ENCODE results near the gene CRIP2. TPM values are rescaled to one million over a fixed set of nuclear protein-coding genes. Genes with fewer than 3 reads are reported as not detected.
A peak's percentile ranks its signal among the peaks of the same experiment; 100 is the strongest.

Gene CRIP2
- total and polyA plus RNA-seq, 10 of the 15 experiments (the other 5 are each of a cell fraction or from before 2014, with no cell fraction given) = 0.04 to 0.62 (median 0.37) TPM; not detected in 5

DNA sequence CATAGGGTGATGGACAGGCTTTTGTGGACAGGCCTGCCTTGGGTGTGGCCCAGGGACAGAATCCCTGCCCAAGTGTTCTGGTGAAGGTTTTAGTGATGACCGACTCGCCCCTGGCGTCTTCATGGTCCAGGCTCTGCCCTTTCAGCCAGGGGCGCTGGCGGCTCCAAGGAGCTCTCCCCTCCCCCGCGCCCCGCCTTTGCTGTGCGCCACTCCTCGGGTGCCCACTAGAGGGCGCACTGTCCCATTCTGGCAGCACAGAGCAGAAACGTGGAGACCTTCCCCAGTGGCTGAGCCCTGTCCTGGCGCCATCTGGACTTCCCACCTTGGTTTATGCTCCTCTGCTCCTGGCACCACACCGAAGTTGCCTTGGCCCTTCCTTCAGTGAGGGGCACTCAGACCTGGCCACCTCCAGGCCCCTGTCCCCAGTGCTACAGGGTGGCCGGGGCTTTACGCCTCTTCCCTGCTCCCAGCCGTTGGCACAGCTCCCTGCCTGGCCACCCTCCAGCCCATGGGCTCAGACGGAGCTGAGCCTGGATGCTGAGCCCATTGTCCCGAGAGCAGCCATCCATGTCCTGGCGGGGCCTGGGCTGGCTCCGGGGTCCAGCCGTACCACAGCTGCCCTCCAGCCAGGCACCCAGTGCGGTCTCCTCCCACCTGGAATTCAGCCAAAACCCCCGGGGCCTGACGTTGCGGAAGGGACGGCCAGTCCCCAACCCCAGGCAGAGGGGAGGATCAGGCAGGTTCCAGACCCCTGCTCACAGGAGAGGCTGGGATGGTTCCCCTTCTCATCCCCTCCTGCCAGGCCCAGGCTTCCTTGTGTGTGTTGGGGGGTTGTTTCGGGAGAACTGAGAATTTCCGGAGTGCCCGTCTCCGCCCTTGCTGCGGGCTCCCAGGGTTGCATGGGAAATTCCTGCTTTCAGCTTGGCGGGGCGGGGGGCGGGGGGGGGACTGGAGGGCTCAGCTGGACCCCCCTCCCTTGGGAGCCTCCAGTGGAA is 6.5 kb downstream of the CRIP2 start (continued):
- TF ChIP-seq, protein P1, sequence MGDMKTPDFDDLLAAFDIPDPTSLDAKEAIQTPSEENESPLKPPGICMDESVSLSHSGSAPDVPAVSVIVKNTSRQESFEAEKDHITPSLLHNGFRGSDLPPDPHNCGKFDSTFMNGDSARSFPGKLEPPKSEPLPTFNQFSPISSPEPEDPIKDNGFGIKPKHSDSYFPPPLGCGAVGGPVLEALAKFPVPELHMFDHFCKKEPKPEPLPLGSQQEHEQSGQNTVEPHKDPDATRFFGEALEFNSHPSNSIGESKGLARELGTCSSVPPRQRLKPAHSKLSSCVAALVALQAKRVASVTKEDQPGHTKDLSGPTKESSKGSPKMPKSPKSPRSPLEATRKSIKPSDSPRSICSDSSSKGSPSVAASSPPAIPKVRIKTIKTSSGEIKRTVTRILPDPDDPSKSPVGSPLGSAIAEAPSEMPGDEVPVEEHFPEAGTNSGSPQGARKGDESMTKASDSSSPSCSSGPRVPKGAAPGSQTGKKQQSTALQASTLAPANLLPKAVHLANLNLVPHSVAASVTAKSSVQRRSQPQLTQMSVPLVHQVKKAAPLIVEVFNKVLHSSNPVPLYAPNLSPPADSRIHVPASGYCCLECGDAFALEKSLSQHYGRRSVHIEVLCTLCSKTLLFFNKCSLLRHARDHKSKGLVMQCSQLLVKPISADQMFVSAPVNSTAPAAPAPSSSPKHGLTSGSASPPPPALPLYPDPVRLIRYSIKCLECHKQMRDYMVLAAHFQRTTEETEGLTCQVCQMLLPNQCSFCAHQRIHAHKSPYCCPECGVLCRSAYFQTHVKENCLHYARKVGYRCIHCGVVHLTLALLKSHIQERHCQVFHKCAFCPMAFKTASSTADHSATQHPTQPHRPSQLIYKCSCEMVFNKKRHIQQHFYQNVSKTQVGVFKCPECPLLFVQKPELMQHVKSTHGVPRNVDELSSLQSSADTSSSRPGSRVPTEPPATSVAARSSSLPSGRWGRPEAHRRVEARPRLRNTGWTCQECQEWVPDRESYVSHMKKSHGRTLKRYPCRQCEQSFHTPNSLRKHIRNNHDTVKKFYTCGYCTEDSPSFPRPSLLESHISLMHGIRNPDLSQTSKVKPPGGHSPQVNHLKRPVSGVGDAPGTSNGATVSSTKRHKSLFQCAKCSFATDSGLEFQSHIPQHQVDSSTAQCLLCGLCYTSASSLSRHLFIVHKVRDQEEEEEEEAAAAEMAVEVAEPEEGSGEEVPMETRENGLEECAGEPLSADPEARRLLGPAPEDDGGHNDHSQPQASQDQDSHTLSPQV (IDR thresholded peaks at IDR 0.05) = peak; percentile 56; the same call in 1 of the 2 replicates
- TF ChIP-seq, protein P2, sequence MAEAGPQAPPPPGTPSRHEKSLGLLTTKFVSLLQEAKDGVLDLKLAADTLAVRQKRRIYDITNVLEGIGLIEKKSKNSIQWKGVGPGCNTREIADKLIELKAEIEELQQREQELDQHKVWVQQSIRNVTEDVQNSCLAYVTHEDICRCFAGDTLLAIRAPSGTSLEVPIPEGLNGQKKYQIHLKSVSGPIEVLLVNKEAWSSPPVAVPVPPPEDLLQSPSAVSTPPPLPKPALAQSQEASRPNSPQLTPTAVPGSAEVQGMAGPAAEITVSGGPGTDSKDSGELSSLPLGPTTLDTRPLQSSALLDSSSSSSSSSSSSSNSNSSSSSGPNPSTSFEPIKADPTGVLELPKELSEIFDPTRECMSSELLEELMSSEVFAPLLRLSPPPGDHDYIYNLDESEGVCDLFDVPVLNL (IDR thresholded peaks at IDR 0.05; ENCODE audit: low read depth, low read length) = peak; percentile 34; the same call in 1 of the 2 replicates
- TF ChIP-seq POU2F2 (IDR thresholded peaks at IDR 0.05; ENCODE audit: borderline replicate concordance, low read depth, low read length) (peak; percentile 69; the same call in 2 of the 3 replicates), ZSCAN29 (IDR thresholded peaks at IDR 0.05) (peak; percentile 75; the same call in 1 of the 2 replicates), ZNF207 (IDR thresholded peaks at IDR 0.05; ENCODE audit: borderline replicate concordance) (0 out of 2 replicates have a peak, but pooled peaks have one; percentile 70), NR2F1 (conservative IDR thresholded peaks at IDR 0.05) (peak; percentile 44), RUNX3 (IDR thresholded peaks at IDR 0.05; ENCODE audit: low read length) (peak; percentile 34; the same call in 1 of the 2 replicates), MXI1 (IDR thresholded peaks at IDR 0.05; ENCODE audit: low read depth, low read length) (peak; percentile 71; the same call in 1 of the 2 replicates), NBN (IDR thresholded peaks at IDR 0.05) (peak; percentile 91), GATAD2B (conservative IDR thresholded peaks at IDR 0.05; ENCODE audit: low read depth) (peak; percentile 79), EED (IDR thresholded peaks at IDR 0.05; ENCODE audit: low read depth) (peak; percentile 27; the same call in 1 of the 2 replicates), LARP7 (IDR thresholded peaks at IDR 0.05) (peak; percentile 86), EGR1 (IDR thresholded peaks at IDR 0.05; ENCODE audit: borderline replicate concordance in 1 of 2, low read depth in 2 of 2, low read length in 2 of 2) (peak in 1 of 2 experiments; percentile 48; a peak in 1 of 3 replicates), CREM (IDR thresholded peaks at IDR 0.05; ENCODE audit: low read depth) (0 out of 2 replicates have a peak, but pooled peaks have one; percentile 32), MEF2B (IDR thresholded peaks at IDR 0.05; ENCODE audit: partially characterized antibody, poor library complexity, severe bottlenecking) (peak; percentile 50), ZNF217 (IDR thresholded peaks at IDR 0.05) (peak; percentile 37; the same call in 1 of the 2 replicates), POLR2AphosphoS5 (IDR thresholded peaks at IDR 0.05; ENCODE audit: low read length) (0 out of 2 replicates have a peak, but pooled peaks have one; percentile 39)
- TF ChIP-seq, protein P3, sequence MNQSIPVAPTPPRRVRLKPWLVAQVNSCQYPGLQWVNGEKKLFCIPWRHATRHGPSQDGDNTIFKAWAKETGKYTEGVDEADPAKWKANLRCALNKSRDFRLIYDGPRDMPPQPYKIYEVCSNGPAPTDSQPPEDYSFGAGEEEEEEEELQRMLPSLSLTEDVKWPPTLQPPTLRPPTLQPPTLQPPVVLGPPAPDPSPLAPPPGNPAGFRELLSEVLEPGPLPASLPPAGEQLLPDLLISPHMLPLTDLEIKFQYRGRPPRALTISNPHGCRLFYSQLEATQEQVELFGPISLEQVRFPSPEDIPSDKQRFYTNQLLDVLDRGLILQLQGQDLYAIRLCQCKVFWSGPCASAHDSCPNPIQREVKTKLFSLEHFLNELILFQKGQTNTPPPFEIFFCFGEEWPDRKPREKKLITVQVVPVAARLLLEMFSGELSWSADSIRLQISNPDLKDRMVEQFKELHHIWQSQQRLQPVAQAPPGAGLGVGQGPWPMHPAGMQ (IDR thresholded peaks at IDR 0.05; ENCODE audit: borderline replicate concordance) = no peak
- TF ChIP-seq, protein P4, sequence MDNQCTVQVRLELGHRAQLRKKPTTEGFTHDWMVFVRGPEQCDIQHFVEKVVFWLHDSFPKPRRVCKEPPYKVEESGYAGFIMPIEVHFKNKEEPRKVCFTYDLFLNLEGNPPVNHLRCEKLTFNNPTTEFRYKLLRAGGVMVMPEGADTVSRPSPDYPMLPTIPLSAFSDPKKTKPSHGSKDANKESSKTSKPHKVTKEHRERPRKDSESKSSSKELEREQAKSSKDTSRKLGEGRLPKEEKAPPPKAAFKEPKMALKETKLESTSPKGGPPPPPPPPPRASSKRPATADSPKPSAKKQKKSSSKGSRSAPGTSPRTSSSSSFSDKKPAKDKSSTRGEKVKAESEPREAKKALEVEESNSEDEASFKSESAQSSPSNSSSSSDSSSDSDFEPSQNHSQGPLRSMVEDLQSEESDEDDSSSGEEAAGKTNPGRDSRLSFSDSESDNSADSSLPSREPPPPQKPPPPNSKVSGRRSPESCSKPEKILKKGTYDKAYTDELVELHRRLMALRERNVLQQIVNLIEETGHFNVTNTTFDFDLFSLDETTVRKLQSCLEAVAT (IDR thresholded peaks at IDR 0.05) = peak; percentile 73
- TF ChIP-seq, protein P5, sequence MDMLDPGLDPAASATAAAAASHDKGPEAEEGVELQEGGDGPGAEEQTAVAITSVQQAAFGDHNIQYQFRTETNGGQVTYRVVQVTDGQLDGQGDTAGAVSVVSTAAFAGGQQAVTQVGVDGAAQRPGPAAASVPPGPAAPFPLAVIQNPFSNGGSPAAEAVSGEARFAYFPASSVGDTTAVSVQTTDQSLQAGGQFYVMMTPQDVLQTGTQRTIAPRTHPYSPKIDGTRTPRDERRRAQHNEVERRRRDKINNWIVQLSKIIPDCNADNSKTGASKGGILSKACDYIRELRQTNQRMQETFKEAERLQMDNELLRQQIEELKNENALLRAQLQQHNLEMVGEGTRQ (IDR thresholded peaks at IDR 0.05; ENCODE audit: borderline replicate concordance, low read depth, low read length) = no peak
